Cardiac muscle cell (in vitro differentiated cells and primary cell): ENCODE measurements around the gene CADM4. TPM values are rescaled to one million over a fixed set of nuclear protein-coding genes. Genes with fewer than 3 reads are reported as not detected.

Source experiments
- DNase-seq, 2 donors: peaks; one replicate each; pipeline versions ENCODE4 v3.0.0 to v3.0.0-alpha.2; 2010 to 2017; ENCODE audit warnings: low read depth in 1 of 2, low spot score in 1 of 2
- H3K27ac ChIP-seq: fragments of 200-600 bp; sonication (generic); 2 replicates; pipeline ENCODE4 v1.5.1; 2016
- H3K27me3 ChIP-seq: fragments of 200-600 bp; sonication (generic); 2 replicates; pipeline ENCODE4 v1.6.0; 2016; ENCODE audit warnings: control low read depth
- H3K36me3 ChIP-seq: fragments of 200-600 bp; sonication (generic); 2 replicates; pipeline ENCODE4 v1.5.1; 2016; ENCODE audit warnings: control low read depth
- H3K4me1 ChIP-seq: fragments of 200-600 bp; sonication (generic); 2 replicates; pipeline ENCODE4 v1.8.1; 2017; ENCODE audit warnings: low read depth, mild to moderate bottlenecking, mixed run types
- H3K4me3 ChIP-seq: fragments of 200-600 bp; sonication (generic); 2 replicates; pipeline ENCODE4 v1.5.1; 2016; ENCODE audit warnings: mild to moderate bottlenecking
- H3K9me3 ChIP-seq: fragments of 200-600 bp; sonication (generic); 2 replicates; pipeline ENCODE4 v1.5.1; 2017; ENCODE audit warnings: low read depth, mild to moderate bottlenecking, control low read depth
- CTCF ChIP-seq: IDR thresholded peaks from 2 replicates; pipeline ENCODE4 v1.5.1; 2012; ENCODE audit warnings: low read depth, mild to moderate bottlenecking, low read length
- polyA plus RNA-seq: library from polyadenylated mRNA; unstranded; fragments of >200 nt; fragmentation: Nextera tagmentation; extraction: Ambion mirVana; gene quantifications from 2 replicates; pipeline ENCODE4 v1.2.1, GENCODE V29; 2016
- total RNA-seq: library from RNA; depleted of rRNA; stranded (reverse); fragments of >200 nt; gene quantifications from 2 replicates; pipeline ENCODE4 v1.2.3, GENCODE V29; 2016

CADM4 gene
- total and polyA plus RNA-seq, 2 experiments from 2014 or later = 12.3 to 40.5 TPM

- H3K36me3 ChIP-seq = peaks cover 3% of the 10 kb centered on the region
- peak overlapping the region; percentile 99 for H3K27ac ChIP-seq
Observed at GRCh38 chr19:43596842-43597461, 42.7 kb downstream of the CADM4 start.

GRCh38 chr19:43595999-43596841 lies 43.4 kb downstream of the CADM4 start, which contains the start of the genes IRGQ and ZNF576:
IRGQ (minus strand) TSS chr19:43596134; CDS start chr19:43595338, 796 bp downstream.
ZNF576 (plus strand) TSS chr19:43596595; CDS start chr19:43597109, 514 bp downstream.
- Histone ChIP-seq H3K4me1 (peaks cover 3% of the 10 kb centered on the region), H3K9me3 (no peaks in the 10 kb centered on the region), H3K27me3 (no peaks in the 10 kb centered on the region), H3K36me3 (peaks cover 3% of the 10 kb centered on the region), H3K4me3 (peak within 1 kb of the TSS; percentile 56), H3K27ac (peak within 1 kb of the TSS; percentile 99)
- no peak for TF ChIP-seq CTCF
- DNase-seq = peak; percentile 100

More at GRCh38 chr19:43596842-43597461, 42.7 kb downstream of the CADM4 start:
- Histone ChIP-seq H3K9me3 (no peaks in the 10 kb centered on the region), H3K4me1 (peaks cover 3% of the 10 kb centered on the region), H3K27me3 (no peaks in the 10 kb centered on the region), H3K4me3 (peak overlapping the region; percentile 56)
- no peak for TF ChIP-seq CTCF
- DNase-seq = no peak

- Histone ChIP-seq H3K27me3 (no peaks in the 10 kb centered on the region), H3K4me3 (peak overlapping the region; percentile 52), H3K4me1 (peaks cover 3% of the 10 kb centered on the region), H3K36me3 (peaks cover 3% of the 10 kb centered on the region), H3K27ac (peak overlapping the region; percentile 85), H3K9me3 (no peaks in the 10 kb centered on the region)
- DNase-seq = no peak
- TF ChIP-seq CTCF = no peak
Observed at GRCh38 chr19:43595605-43595998, 44.0 kb downstream of the CADM4 start.

- no peaks in the 10 kb centered on the region for H3K9me3 ChIP-seq
- H3K27me3 ChIP-seq = no peaks in the 10 kb centered on the region
- TF ChIP-seq CTCF = peak; percentile 87
- peaks cover 3% of the 10 kb centered on the region for H3K4me1 ChIP-seq
- peak overlapping the region; percentile 85 for H3K27ac ChIP-seq
- peak; percentile 73 to 75 for DNase-seq
- peak overlapping the region; percentile 52 for H3K4me3 ChIP-seq
- peaks cover 3% of the 10 kb centered on the region for H3K36me3 ChIP-seq
Observed at GRCh38 chr19:43594710-43595604, 44.7 kb downstream of the CADM4 start.

- Histone ChIP-seq H3K27me3 (no peaks in the 10 kb centered on the region), H3K4me3 (peak overlapping the region; percentile 52), H3K4me1 (peaks cover 3% of the 10 kb centered on the region), H3K36me3 (no peaks in the 10 kb centered on the region), H3K9me3 (no peaks in the 10 kb centered on the region), H3K27ac (no peak overlapping the region)
- no peak for TF ChIP-seq CTCF
- no peak for DNase-seq
Observed at GRCh38 chr19:43594081-43594697, 45.5 kb downstream of the CADM4 start.
